OCI-LY3 (cell line): ENCODE data around the gene ZNF366.

ENCODE experiments used
- H2AFZ ChIP-seq: fragments of 200-600, 300-600 bp; shearing (Covaris generic); 2 replicates; pipeline ENCODE4 v1.6.0; 2014; ENCODE audit warnings: antibody characterized with exemption, low read depth, low read length
- H3K27ac ChIP-seq: fragments of 200-600, 300-600 bp; sonication (generic); 2 replicates; pipeline ENCODE4 v1.5.1; 2014; ENCODE audit warnings: mild to moderate bottlenecking, low read length, moderate library complexity, mixed read lengths
- H3K27me3 ChIP-seq: fragments of 200-600, 300-600 bp; sonication (generic); 2 replicates; pipeline ENCODE4 v1.6.1; 2014; ENCODE audit warnings: low read depth, low read length, mixed read lengths
- H3K36me3 ChIP-seq: fragments of 200-600, 300-600 bp; sonication (generic); replicated peaks from 2 replicates; pipeline ENCODE3; 2014; ENCODE audit warnings: low read depth, low read length, mixed read lengths
- H3K4me1 ChIP-seq: fragments of 300-600, 200-600 bp; sonication (generic); 2 replicates; pipeline ENCODE4 v1.6.1; 2014; ENCODE audit warnings: low read length, mixed read lengths
- H3K4me2 ChIP-seq: fragments of 200-600, 300-600 bp; sonication (generic); 2 replicates; pipeline ENCODE4 v1.6.1; 2014; ENCODE audit warnings: low read length, mixed read lengths
- H3K4me3 ChIP-seq: fragments of 300-600, 200-600 bp; sonication (generic); 2 replicates; pipeline ENCODE4 v1.5.1; 2014; ENCODE audit warnings: antibody characterized with exemption, mild to moderate bottlenecking, low read length, moderate library complexity
- H3K79me2 ChIP-seq: fragments of 300-600, 200-600 bp; shearing (Covaris generic); 2 replicates; pipeline ENCODE4 v1.6.1; 2014; ENCODE audit warnings: mild to moderate bottlenecking, low read length, mixed read lengths
- H3K9ac ChIP-seq: fragments of 300-600, 200-600 bp; shearing (Covaris generic); 2 replicates; pipeline ENCODE4 v1.6.0; 2014; ENCODE audit warnings: mild to moderate bottlenecking, low read length, moderate library complexity
- H3K9me3 ChIP-seq: fragments of 200-600, 300-600 bp; shearing (Covaris generic); 2 replicates; pipeline ENCODE4 v1.6.1; 2014; ENCODE audit warnings: low read length, mixed read lengths; ENCODE audit not compliant: insufficient read depth
- H4K20me1 ChIP-seq: fragments of 200-600, 300-600 bp; sonication (generic); 2 replicates; pipeline ENCODE4 v1.6.1; 2016; ENCODE audit warnings: low read length, mixed read lengths; ENCODE audit not compliant: insufficient read depth
- CTCF ChIP-seq: fragments of 200-600, 300-600 bp; sonication (generic); IDR thresholded peaks from 2 replicates; pipeline ENCODE4 v1.5.1; 2014; ENCODE audit warnings: antibody characterized with exemption, low read length, low read depth
- EZH2phosphoT487 ChIP-seq: fragments of 200-600 bp; shearing (Covaris generic); IDR thresholded peaks from 2 replicates; pipeline ENCODE4 v1.6.1; 2018; ENCODE audit warnings: antibody characterized with exemption, mixed run types, low read depth

Gene ZNF366

GRCh38 chr5:72529383-72529782 lies 22.2 kb upstream of the ZNF366 start:
- Histone ChIP-seq H4K20me1 (no peaks in the 10 kb centered on the region), H3K9ac (no peak overlapping the region), H3K27ac (no peak overlapping the region), H3K79me2 (no peaks in the 10 kb centered on the region), H3K36me3 (no peaks in the 10 kb centered on the region), H3K9me3 (no peaks in the 10 kb centered on the region), H3K4me3 (no peak overlapping the region), H3K27me3 (no peaks in the 10 kb centered on the region), H3K4me2 (no peak overlapping the region), H3K4me1 (no peaks in the 10 kb centered on the region), H2AFZ (no peak overlapping the region)
- no peak for TF ChIP-seq CTCF
- no peak for TF ChIP-seq EZH2phosphoT487

GRCh38 chr5:72525816-72526215 lies 18.6 kb upstream of the ZNF366 start:
- Histone ChIP-seq H3K4me3 (no peak overlapping the region), H3K4me1 (no peaks in the 10 kb centered on the region), H3K4me2 (no peak overlapping the region), H2AFZ (no peak overlapping the region), H3K27me3 (no peaks in the 10 kb centered on the region), H3K79me2 (no peaks in the 10 kb centered on the region), H3K27ac (no peak overlapping the region), H4K20me1 (no peaks in the 10 kb centered on the region), H3K9ac (no peak overlapping the region), H3K9me3 (no peaks in the 10 kb centered on the region), H3K36me3 (no peaks in the 10 kb centered on the region)
- TF ChIP-seq EZH2phosphoT487 (no peak), CTCF (no peak)

GRCh38 chr5:72523960-72524582 lies 16.9 kb upstream of the ZNF366 start:
- no peaks in the 10 kb centered on the region for H3K79me2 ChIP-seq
- no peaks in the 10 kb centered on the region for H3K27me3 ChIP-seq
- H3K36me3 ChIP-seq: no peaks in the 10 kb centered on the region
- no peak overlapping the region for H3K4me3 ChIP-seq
- no peaks in the 10 kb centered on the region for H3K4me1 ChIP-seq
- H3K27ac ChIP-seq: no peak overlapping the region
- no peak overlapping the region for H3K9ac ChIP-seq
- no peak overlapping the region for H2AFZ ChIP-seq
- TF ChIP-seq EZH2phosphoT487: no peak
- peak; percentile 78 for TF ChIP-seq CTCF
- no peaks in the 10 kb centered on the region for H3K9me3 ChIP-seq
- no peak overlapping the region for H3K4me2 ChIP-seq
- no peaks in the 10 kb centered on the region for H4K20me1 ChIP-seq

GRCh38 chr5:72522607-72523006 lies 15.4 kb upstream of the ZNF366 start:
- no peak overlapping the region for H3K4me2 ChIP-seq
- H3K27ac ChIP-seq: no peak overlapping the region
- no peaks in the 10 kb centered on the region for H3K36me3 ChIP-seq
- no peak for TF ChIP-seq CTCF
- TF ChIP-seq EZH2phosphoT487: no peak
- H3K9ac ChIP-seq: no peak overlapping the region
- H2AFZ ChIP-seq: no peak overlapping the region
- no peak overlapping the region for H3K4me3 ChIP-seq
- H3K27me3 ChIP-seq: no peaks in the 10 kb centered on the region
- no peaks in the 10 kb centered on the region for H3K9me3 ChIP-seq
- H4K20me1 ChIP-seq: no peaks in the 10 kb centered on the region
- no peaks in the 10 kb centered on the region for H3K4me1 ChIP-seq
- H3K79me2 ChIP-seq: no peaks in the 10 kb centered on the region
